NT2/D1 (cell line): Measurements from ENCODE around the gene PUM1.

Experiments
- DNase-seq: peaks from one replicate; pipeline ENCODE4 v3.0.0-alpha.2; 2011; ENCODE audit warnings: low read depth, low spot score
- H3K27me3 ChIP-seq: 2 replicates; pipeline ENCODE4 v1.6.0; 2011; ENCODE audit warnings: mild to moderate bottlenecking; ENCODE audit not compliant: insufficient read length, insufficient read depth
- H3K36me3 ChIP-seq: 2 replicates; pipeline ENCODE4 v1.6.1; 2011; ENCODE audit warnings: mild to moderate bottlenecking, low read length, mixed read lengths; ENCODE audit not compliant: insufficient read depth, insufficient read length
- H3K4me1 ChIP-seq: 2 replicates; pipeline ENCODE4 v1.5.1; 2011; ENCODE audit not compliant: insufficient read depth, insufficient read length
- H3K4me3 ChIP-seq: 2 replicates; pipeline ENCODE4 v1.5.1; 2011; ENCODE audit warnings: low read depth; ENCODE audit not compliant: insufficient read length
- H3K9ac ChIP-seq: 2 replicates; pipeline ENCODE4 v1.6.0; 2011; ENCODE audit warnings: low read depth; ENCODE audit not compliant: insufficient read length
- H3K9me3 ChIP-seq: 2 replicates; pipeline ENCODE4 v1.5.1; 2011; ENCODE audit warnings: mild to moderate bottlenecking, low read length; ENCODE audit not compliant: insufficient read depth
- SUZ12 ChIP-seq: IDR thresholded peaks from 2 replicates; pipeline ENCODE4 v1.6.1; 2011; ENCODE audit not compliant: insufficient read length, insufficient read depth; ENCODE audit errors: extremely low read depth
- YY1 ChIP-seq: IDR thresholded peaks from 2 replicates; pipeline ENCODE4 v1.6.1; 2011; ENCODE audit not compliant: insufficient read length, insufficient read depth
- ZNF274 ChIP-seq: IDR thresholded peaks from 2 replicates; pipeline ENCODE4 v1.6.1; 2011; ENCODE audit warnings: mild to moderate bottlenecking, low read depth, low read length

The PUM1 gene

DNA sequence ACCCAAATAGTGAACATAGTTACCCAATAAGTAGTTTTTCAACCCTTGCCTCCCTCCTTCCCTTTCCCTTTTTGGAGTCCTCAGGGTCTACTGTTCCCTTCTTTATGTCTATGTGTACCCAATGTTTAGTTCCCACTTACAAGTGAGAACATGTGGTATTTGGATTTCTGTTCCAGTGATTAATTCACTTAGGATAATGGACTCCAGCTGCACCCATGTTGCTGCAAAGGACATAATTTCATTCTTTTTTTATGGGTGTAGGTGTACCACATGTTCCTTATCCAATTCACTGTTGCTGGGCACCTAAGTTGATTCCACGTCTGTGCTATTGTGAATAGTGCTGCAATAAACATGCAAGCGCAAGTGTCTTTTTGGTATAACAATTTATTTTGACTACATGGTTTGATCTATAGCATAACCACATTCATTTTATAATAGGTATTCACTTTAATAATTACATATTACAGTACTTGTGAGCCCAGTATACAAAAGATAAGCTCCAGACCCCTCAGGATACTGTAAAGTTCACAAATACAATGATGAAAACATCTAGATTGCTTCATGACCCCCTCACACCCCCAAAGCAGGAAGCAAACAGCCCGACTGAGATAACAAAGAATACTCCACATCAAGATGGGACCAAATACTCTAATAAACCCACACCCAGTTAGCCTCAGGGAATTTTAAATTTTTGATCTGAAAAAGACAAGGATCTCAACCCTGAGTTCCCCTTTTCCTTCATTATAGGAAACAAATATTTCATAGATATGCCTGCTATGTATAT is 45.3 kb downstream of the PUM1 start:
- H3K36me3 ChIP-seq, result peaks cover 62% of the 10 kb centered on the region
- H3K9ac ChIP-seq, result no peak overlapping the region
- no peaks in the 10 kb centered on the region for H3K4me1 ChIP-seq
- H3K27me3 ChIP-seq, result no peaks in the 10 kb centered on the region
- DNase-seq, result no peak
- no peak overlapping the region for H3K4me3 ChIP-seq
- TF ChIP-seq SUZ12, result no peak
- no peak for TF ChIP-seq ZNF274
- TF ChIP-seq YY1, result no peak
- no peaks in the 10 kb centered on the region for H3K9me3 ChIP-seq

DNA sequence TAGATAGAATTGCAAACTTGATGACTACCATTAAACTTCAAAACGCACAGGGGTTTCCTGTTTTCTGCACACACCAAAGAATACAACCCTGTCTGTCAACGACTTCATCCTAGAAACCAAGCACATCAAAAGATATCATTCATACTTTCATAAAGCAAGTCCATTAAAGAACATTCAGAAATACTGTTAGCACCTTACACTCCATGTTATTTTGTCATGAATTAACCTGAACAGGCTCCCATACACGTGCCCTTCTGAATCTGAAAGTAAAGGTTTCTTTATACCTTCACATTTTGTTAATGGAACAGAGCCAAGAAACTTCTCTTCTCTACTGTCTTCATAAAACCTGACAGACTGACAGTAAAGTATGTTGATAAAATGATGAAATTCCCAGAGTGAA is 46.1 kb downstream of the PUM1 start:
- H3K36me3 ChIP-seq, result peaks cover 64% of the 10 kb centered on the region
- no peaks in the 10 kb centered on the region for H3K9me3 ChIP-seq
- no peak for TF ChIP-seq ZNF274
- TF ChIP-seq YY1, result no peak
- no peak for TF ChIP-seq SUZ12
- no peak overlapping the region for H3K9ac ChIP-seq
- H3K27me3 ChIP-seq, result no peaks in the 10 kb centered on the region
- H3K4me1 ChIP-seq, result no peaks in the 10 kb centered on the region
- H3K4me3 ChIP-seq, result no peak overlapping the region
- no peak for DNase-seq

DNA sequence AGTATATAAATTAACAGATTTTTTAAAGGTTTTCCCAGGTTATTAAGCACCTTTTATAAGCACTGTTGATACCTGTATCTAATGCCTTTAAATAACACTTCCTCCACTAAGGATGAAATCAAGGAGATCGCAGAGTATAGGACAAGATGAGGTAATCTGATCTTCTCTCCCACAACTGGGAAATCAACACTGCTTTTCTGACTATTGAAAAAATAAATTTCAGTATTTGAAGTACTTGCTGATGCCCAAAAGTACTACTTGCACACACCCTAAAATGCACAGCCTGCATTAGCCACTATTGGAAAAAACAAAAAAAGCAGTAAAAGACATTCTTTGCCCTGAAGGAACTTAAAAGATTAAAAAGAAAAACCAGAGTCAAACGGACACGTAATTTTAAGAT is 48.6 kb downstream of the PUM1 start:
- no peaks in the 10 kb centered on the region for H3K9me3 ChIP-seq
- no peak overlapping the region for H3K4me3 ChIP-seq
- H3K36me3 ChIP-seq, result peaks cover 50% of the 10 kb centered on the region
- DNase-seq, result no peak
- no peak overlapping the region for H3K9ac ChIP-seq
- H3K27me3 ChIP-seq, result no peaks in the 10 kb centered on the region
- TF ChIP-seq SUZ12, result no peak
- TF ChIP-seq ZNF274, result no peak
- no peak for TF ChIP-seq YY1
- H3K4me1 ChIP-seq, result no peaks in the 10 kb centered on the region

DNA sequence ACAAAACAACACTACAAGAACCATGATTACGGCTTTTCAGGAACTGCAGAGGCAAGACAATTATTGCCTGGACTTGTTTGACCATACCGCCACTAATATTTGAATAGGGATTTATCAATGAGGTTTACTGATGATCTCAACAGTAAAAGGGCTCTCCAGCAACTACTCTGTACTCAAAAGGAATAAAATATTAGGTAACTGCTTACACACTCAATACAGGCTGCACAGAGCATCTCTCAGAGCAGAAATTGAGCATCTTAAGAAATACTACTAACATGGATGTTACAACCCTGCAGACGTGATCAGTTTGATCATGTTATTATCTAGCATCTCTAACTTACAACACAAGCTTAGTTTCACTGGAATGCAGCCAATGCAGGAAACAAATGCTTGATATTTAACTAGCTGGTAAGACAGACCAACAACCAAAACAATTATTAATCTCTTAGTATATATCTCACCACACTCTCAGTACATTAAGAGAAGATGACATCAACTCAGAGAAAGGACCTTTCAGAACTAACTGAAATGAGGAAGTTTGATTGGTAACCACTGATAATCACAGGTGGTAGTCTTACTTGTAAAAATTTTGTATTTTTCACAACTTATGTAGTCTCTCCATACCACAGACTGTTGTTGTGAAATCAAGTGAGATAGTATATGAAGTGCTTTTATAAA is 52.2 kb downstream of the PUM1 start:
- H3K4me3 ChIP-seq, result no peak overlapping the region
- no peak overlapping the region for H3K9ac ChIP-seq
- H3K4me1 ChIP-seq, result no peaks in the 10 kb centered on the region
- H3K36me3 ChIP-seq, result peaks cover 23% of the 10 kb centered on the region
- TF ChIP-seq SUZ12 (no peak), ZNF274 (no peak), YY1 (no peak)
- no peak for DNase-seq
- no peaks in the 10 kb centered on the region for H3K9me3 ChIP-seq
- H3K27me3 ChIP-seq, result no peaks in the 10 kb centered on the region

DNA sequence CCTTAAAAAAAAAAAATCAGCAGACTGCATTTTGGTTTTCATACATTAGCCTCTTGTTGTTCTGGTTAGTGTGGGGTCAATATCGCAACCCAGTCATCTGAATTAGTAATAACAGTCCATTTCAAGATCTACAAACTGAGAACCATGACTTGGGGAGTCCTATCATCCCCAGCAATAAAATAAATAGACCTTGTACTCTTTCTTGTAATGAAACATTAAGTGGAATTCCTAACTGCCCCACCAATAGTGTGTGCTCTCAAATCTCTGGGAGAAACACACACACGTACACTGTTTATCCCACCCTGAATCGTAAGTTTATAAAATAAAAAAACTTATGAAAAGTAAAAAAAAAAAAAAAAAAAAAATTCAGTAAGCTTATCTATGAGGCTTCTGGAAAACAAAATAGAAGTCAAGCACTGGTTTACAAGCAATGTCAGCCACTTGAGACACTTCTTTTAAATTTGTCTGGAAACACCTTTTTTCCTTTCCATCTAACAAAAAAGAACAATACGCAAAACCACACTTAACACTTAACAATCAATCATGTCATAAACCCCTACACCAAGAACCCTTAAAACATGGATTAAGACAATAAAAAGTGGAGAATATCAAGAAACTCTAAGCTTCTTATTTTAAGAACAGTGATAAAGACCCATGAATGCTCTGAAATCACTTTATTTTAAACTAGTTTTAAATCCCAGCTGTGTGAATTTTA is 53.1 kb downstream of the PUM1 start:
- no peak for DNase-seq
- TF ChIP-seq YY1 (no peak), SUZ12 (no peak), ZNF274 (no peak)
- peaks cover 17% of the 10 kb centered on the region for H3K36me3 ChIP-seq
- H3K9ac ChIP-seq, result no peak overlapping the region
- H3K27me3 ChIP-seq, result no peaks in the 10 kb centered on the region
- no peaks in the 10 kb centered on the region for H3K4me1 ChIP-seq
- no peak overlapping the region for H3K4me3 ChIP-seq
- no peaks in the 10 kb centered on the region for H3K9me3 ChIP-seq

DNA sequence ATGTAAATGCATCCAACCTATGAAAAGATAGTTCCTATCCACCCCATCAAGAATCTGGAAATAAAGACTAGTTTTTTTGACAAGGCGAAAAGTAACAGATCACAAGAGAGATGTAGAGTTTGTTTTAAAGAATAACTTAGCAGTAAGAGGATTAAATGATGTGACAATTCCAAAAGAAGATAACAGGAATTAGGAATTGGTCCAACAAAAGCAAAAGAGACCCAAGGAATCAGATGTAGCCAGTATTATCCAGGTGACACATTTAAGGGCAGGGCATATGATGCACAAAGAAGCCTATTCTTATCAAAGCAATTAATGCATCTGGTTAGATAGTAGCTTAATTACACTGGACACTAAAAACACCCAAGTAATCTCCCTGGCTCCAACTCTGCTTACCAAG is 53.8 kb downstream of the PUM1 start:
- H3K4me3 ChIP-seq, result no peak overlapping the region
- H3K9me3 ChIP-seq, result no peaks in the 10 kb centered on the region
- H3K9ac ChIP-seq, result no peak overlapping the region
- H3K36me3 ChIP-seq, result peaks cover 23% of the 10 kb centered on the region
- H3K27me3 ChIP-seq, result no peaks in the 10 kb centered on the region
- no peaks in the 10 kb centered on the region for H3K4me1 ChIP-seq
- DNase-seq, result no peak
- no peak for TF ChIP-seq ZNF274
- no peak for TF ChIP-seq SUZ12
- no peak for TF ChIP-seq YY1
